IPS-18c (cell line): ENCODE data around the gene BLOC1S4.

Experiments
- H3K4me3 ChIP-seq: 2 replicates; pipeline ENCODE4 v1.7.0; 2013; ENCODE audit warnings: low read depth, mild to moderate bottlenecking, low read length, moderate library complexity; ENCODE audit not compliant: insufficient read depth
- H3K9me3 ChIP-seq: one replicate; pipeline ENCODE4 v1.6.1; 2013; ENCODE audit warnings: mild to moderate bottlenecking, low read length, moderate library complexity; ENCODE audit not compliant: control insufficient read depth, insufficient read depth

BLOC1S4 gene

DNA sequence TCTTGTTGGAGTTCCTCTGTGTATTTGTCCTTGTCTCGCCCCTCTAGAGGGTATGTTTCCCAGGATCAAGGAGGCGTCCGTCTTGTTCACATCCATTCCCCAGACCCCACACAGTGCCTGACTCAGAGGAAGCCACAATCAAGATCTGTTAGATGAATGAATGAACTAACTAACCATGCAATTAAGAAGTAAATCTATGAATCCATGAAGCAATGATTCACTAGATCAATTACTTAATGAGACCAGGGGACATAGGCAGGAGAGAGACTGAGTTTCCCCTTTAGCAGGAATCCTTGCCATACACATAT lies 11.9 kb downstream of the BLOC1S4 start:
- no peaks in the 10 kb centered on the region for H3K9me3 ChIP-seq
- H3K4me3 ChIP-seq, result no peak overlapping the region

DNA sequence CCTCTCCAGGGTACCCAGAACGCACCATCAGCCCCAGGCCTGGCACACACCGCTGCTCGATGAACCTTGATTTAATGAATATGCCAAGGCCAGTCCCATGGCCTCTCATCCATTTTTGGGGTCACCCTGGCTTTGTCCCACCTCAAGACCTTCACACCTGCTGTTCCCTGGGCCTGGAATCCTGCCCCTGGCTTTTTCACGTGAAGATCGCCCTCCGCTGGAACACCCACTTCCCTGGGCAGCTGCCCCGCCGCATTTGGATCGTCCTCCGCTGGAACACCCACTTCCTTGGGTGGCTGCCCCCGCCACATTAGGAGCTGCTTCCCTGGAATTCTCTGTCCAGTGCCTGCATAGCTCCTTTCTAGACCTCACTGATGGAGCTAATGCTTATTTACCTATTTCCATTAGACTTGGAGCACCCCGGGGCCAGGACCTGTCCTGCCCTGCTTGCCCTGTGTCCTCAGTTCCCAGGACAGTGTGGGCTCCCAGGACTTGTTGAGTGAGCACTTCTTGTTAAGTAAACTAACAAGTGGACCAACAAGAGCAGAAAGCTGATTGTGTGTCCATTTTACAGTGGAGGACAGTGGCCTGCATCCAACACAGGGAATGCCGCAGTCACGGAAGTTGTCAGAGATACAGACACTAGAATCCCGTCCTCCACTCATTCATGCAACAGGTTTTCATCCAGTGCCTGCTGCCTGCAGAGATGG lies 12.5 kb downstream of the BLOC1S4 start:
- no peak overlapping the region for H3K4me3 ChIP-seq
- H3K9me3 ChIP-seq, result no peaks in the 10 kb centered on the region

- Histone ChIP-seq H3K4me3 (no peak overlapping the region), H3K9me3 (no peaks in the 10 kb centered on the region)
Observed at GRCh38 chr4:6730603-6731317, 14.8 kb downstream of the BLOC1S4 start.

- Histone ChIP-seq H3K9me3 (no peaks in the 10 kb centered on the region), H3K4me3 (no peak overlapping the region)
Observed at GRCh38 chr4:6731318-6731675, 15.3 kb downstream of the BLOC1S4 start.

DNA sequence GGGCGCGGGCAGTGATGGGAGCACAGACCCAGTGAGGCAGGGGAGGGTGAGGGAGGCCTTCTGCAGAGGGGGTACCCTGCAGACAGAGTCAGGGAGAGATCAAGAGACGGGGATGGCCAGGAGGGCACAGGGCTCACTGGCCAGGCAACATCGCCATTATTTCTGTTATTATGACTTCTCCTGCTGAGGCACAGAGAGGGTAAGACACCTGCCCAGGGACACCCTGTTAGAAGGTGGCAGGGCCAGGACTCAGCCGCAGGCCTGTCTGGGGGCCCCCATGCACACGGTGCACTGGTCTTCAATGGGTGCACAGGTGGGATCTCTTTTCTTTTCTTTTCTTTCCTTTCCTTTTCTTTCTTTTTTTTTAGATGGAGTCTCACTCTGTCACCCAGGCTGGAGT lies 15.8 kb downstream of the BLOC1S4 start:
- no peaks in the 10 kb centered on the region for H3K9me3 ChIP-seq
- no peak overlapping the region for H3K4me3 ChIP-seq

DNA sequence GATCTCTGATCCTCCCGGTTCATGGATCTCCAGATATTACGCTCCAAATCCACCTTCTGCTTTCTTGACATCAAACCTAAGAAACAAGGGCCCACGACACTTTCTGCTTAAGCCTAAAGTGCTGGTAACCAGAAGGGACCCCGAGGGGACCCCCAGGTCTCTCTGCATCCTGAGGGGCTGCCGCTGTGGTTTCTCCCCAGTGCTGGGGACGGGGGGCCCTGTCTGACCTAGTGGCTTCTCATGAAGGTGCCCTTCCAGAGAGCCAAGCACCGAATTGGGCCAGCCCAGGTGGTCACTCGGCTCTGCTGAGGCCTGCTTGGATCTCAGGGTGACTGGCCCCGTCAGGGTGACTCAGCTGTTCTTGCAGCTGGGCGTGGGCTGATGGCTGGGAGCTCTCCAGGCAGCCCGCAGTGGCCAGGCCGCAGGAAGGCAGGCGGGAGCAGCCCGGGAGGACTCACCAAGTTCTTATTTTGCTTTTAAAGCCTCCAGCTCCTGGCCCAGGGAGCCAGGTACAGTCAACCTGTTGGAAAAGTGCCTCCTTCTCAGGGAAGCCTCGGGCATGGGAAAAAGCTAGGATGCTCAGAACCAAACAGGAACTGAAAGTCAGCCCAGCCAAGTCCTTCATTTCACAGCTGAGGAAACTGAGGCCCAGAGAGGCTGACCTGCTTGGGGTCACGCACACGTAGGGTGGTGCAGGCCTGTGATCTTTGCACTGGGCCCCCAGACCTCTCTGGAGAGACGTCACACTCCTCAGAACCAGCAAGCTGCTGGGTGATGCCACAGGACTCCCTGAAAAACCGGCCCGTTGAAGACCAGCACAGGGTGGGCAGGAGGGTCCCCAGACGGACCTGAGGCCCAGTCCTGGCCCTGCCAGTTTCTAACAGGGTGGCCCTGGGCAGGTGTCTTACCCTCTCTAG lies 16.7 kb downstream of the BLOC1S4 start:
- Histone ChIP-seq H3K9me3 (no peaks in the 10 kb centered on the region), H3K4me3 (no peak overlapping the region)

DNA sequence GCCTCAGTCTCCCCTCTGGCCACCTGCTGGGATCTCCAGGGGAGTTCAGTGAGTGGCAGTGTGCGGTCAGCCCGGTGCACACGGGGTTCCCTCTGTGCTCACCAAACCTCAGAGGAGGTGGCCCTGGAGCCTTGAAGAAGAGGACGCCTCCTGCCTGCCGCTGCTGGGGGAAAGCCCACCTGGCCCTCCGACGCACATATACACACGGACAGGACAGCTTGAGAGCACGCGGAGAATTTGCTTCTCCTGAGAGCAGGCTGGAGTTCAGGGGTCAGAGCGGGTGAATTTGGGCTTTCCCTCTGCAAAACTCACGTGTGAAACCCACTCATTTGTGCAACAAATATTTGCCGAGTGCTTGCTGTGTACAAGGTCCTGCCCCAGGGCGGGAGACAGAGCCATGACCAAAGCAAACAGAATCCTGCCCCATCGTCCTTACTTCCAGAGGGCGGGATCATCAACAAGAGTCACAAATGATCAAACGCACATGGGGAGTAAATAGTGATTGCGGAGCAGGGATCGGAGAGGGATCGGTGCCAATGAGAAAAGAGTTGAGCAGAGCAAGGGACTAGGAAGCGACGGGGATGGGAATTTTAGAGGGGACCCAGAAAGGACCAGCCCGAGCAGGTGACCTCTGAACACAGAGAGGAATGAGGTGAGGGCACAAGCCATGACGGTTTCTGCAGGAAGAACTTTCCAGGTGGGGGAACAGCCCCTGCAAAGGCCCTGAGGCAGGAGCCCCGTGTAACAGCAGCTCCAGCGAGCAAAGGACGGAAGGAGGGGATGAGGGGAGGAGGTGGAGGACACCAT lies 17.6 kb downstream of the BLOC1S4 start:
- no peaks in the 10 kb centered on the region for H3K9me3 ChIP-seq
- H3K4me3 ChIP-seq, result no peak overlapping the region

DNA sequence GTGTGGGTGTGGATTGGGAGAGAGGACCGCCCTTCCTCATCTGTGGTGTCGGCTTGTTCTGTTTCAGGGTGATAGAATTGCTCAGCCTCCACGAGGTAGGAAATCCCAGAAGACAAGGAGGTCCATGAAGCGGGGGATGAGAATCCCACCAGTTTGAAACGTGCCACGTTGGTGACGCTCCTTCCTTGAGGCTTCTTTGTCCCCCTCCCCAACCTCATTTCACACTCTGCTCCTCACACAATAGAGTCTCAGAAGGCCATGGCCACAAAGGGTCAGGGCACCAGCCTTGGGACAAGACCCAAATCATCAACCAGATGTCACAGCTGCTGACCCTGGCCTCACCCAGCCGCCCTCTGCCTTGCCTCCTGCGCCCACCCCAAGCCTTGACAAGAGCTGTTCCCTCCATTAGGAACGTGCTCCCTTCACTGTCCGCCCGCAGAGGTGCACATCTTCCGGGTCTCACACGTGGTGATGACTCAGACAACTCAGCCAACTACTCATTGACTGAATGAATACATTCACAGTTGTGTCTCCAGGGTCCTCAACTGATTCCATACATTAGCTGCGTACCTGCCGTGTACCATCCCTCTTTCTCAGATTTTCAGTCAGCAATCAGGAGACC lies 18.3 kb downstream of the BLOC1S4 start:
- Histone ChIP-seq H3K9me3 (no peaks in the 10 kb centered on the region), H3K4me3 (no peak overlapping the region)

DNA sequence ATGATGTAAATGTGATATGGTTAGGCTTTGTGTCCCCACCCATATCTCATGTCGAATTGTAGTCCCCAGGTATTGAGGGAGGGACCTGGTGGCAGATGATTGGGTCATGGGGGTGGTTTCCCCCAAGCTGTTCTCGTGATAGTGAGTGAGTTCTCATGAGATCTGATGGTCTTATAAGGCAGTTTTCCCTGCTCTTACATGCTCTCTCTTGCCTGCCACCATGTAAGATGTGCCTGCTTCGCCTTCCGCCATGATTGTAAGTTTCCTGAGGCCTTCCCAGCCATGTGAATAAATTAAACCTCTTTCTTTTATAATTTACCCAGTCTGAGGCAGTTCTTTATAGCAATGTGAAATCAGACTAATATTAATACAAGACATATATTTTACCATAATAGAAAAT lies 23.9 kb downstream of the BLOC1S4 start:
- no peak overlapping the region for H3K4me3 ChIP-seq

GRCh38 chr4:6740347-6740746 lies 24.4 kb downstream of the BLOC1S4 start:
- Histone ChIP-seq H3K9me3 (peaks cover 2% of the 10 kb centered on the region), H3K4me3 (no peak overlapping the region)

More for the DNA sequence above, 23.9 kb downstream of the BLOC1S4 start:
- peaks cover 2% of the 10 kb centered on the region for H3K9me3 ChIP-seq

GRCh38 chr4:6742507-6742906 lies 26.5 kb downstream of the BLOC1S4 start:
- H3K4me3 ChIP-seq, result no peak overlapping the region
- H3K9me3 ChIP-seq, result peaks cover 2% of the 10 kb centered on the region

GRCh38 chr4:6742989-6743388 lies 27.0 kb downstream of the BLOC1S4 start:
- H3K9me3 ChIP-seq, result peaks cover 2% of the 10 kb centered on the region
- no peak overlapping the region for H3K4me3 ChIP-seq

- Histone ChIP-seq H3K9me3 (peaks cover 4% of the 10 kb centered on the region), H3K4me3 (no peak overlapping the region)
Observed at GRCh38 chr4:6746721-6747293, 30.8 kb downstream of the BLOC1S4 start.

DNA sequence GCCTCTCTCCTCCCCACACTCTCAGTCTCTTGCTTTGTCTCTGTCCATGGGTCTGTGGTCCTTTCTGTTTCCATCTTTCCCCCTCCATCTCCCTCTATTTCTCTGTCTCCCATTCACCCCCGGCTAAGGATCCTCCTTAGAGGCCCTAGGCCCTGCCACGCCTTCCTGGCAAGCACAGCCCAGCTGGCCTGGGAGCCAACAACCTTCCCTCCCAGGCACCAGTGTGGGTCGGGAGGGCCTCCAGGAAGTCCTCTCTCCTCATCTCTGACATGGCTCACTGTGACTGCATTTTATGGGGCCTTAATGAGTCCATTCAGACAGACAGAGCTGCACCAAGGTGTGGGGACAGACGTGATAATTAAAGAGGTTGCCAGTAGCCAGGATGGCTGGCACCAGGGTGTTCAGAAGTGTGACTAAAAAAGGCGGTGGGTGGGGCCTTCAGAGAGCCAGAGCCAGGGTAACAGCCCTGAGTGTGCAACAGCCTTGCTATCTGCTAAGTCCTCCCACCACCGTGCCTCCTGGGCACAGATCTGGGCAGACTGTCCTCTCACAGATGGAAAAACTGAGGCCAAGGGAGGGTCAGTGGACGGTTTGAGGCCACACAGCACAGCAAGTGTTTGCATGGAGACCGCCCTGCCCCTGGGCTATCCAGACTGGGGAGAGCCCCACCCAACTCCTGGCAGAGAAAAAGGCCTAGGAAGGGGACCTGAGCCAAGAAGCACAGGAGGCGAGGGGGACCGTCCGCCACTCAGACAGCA lies 31.5 kb downstream of the BLOC1S4 start:
- Histone ChIP-seq H3K4me3 (no peak overlapping the region), H3K9me3 (peaks cover 4% of the 10 kb centered on the region)

- Histone ChIP-seq H3K9me3 (peaks cover 2% of the 10 kb centered on the region), H3K4me3 (no peak overlapping the region)
Observed at GRCh38 chr4:6748286-6748685, 32.3 kb downstream of the BLOC1S4 start.
